H1 (cell line): ENCODE measurements around the gene ASAP2. TPM values are rescaled to one million over a fixed set of nuclear protein-coding genes. Genes with fewer than 3 reads are reported as not detected.

ENCODE experiments used
- ATF2 ChIP-seq: IDR thresholded peaks from 2 replicates; pipeline ENCODE4 v1.6.1; 2012; ENCODE audit warnings: low read length, inconsistent platforms
- SP2 ChIP-seq: IDR thresholded peaks from 2 replicates; pipeline ENCODE4 v1.6.1; 2012; ENCODE audit warnings: mild to moderate bottlenecking, low read length, inconsistent platforms
- polyA plus RNA-seq, 7 experiments: library from polyadenylated mRNA; depleted of rRNA in 3 of 7; stranded (reverse) in 5 of 7; unstranded in 2 of 7; fragments of >200 nt in 5 of 7; fragments of 200-250 nt in 2 of 7; gene quantifications; 1 replicate in 5 of 7; 2 replicates in 1 of 7; 4 replicates in 1 of 7; pipeline versions ENCODE4 v1.2.1 to v1.2.3, GENCODE V29; 2011 to 2013; ENCODE audit warnings: missing spikeins in 2 of 7, mixed read lengths in 2 of 7
- total RNA-seq: library from RNA; stranded (reverse); fragmentation: NEBNext Ultra II Directional; extraction: Animal tissue kit (Norgen Biotek cat#: 25700); gene quantifications from 2 replicates; pipeline ENCODE4 v1.2.1, GENCODE V29; 2021

ASAP2 gene
- total and polyA plus RNA-seq, 2 of the 8 experiments (the other 6 are each of a cell fraction or from before 2014, with no cell fraction given) = 10.2 to 18.7 TPM

DNA sequence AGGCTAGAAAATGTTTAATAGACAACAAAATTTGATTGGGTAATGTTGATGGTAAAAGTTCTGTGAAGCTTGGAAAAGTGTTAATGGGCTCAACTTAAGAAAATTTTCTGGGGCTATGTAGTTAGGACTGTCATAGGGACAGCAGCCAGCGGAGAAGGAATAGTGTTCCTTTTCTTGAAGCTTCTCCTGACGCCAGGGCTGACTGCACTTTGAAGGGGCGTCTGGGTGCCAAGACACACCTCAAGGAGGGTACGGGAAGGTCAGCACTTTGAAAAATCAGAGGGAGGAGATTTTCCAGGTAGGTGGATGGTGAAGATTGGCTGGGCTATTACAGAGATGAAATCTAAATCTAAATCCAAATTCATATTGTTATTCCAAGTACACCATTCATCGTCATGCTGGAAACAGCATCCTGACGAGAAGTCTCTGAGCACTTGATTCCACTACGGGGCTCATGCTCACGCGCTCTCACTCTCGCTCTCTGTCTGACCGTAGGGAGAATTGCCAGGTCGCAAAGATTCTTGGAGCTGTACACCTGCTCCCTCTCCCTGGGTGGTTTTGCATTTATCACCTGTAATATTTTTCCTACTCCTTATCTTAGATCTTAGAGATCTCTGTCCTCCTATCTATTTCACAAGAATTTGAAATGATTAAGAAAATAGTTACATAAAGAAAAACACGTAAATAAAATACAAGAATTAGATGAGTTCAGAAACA is 125.7 kb downstream of the ASAP2 start (continued):
- TF ChIP-seq ATF2 (no peak), SP2 (no peak)
